Suprapubic skin (tissue), 4 donors: ENCODE measurements around the gene ENOPH1. TPM values are rescaled to one million over a fixed set of nuclear protein-coding genes. Genes with fewer than 3 reads are reported as not detected.

Experiments used
- DNase-seq, 2 donors: peaks; one replicate each; pipeline ENCODE4 v3.0.0-alpha.2; 2019; ENCODE audit warnings: low spot score in 2 of 2
- H3K27ac ChIP-seq: fragments of 200-600 bp; sonication (generic); one replicate; pipeline ENCODE4 v1.5.1; 2019
- H3K27me3 ChIP-seq: fragments of 200-600 bp; sonication (generic); one replicate; pipeline ENCODE4 v1.5.1; 2019
- H3K36me3 ChIP-seq: fragments of 200-600 bp; sonication (generic); one replicate; pipeline ENCODE4 v1.5.1; 2019
- H3K4me1 ChIP-seq: fragments of 200-600 bp; sonication (generic); one replicate; pipeline ENCODE4 v1.5.1; 2019
- H3K4me3 ChIP-seq: fragments of 200-600 bp; sonication (generic); one replicate; pipeline ENCODE4 v1.5.1; 2019; ENCODE audit warnings: mild to moderate bottlenecking
- H3K9me3 ChIP-seq: fragments of 200-600 bp; sonication (generic); one replicate; pipeline ENCODE4 v1.5.1; 2019
- EP300 ChIP-seq: sonication (generic); formaldehyde crosslinking; IDR thresholded peaks from one replicate; pipeline ENCODE4 v1.6.1; 2017; ENCODE audit warnings: antibody characterized with exemption
- POLR2A ChIP-seq, 2 donors: fragments of 450-650 bp; IDR thresholded peaks; one replicate each; pipeline ENCODE4 v1.6.1; 2017; ENCODE audit warnings: antibody characterized with exemption in 2 of 2, mild to moderate bottlenecking in 2 of 2, moderate library complexity in 2 of 2
- POLR2AphosphoS5 ChIP-seq, 3 donors: sonication (generic); formaldehyde crosslinking; IDR thresholded peaks; one replicate each; pipeline ENCODE4 v1.6.1; 2017; ENCODE audit warnings: antibody characterized with exemption in 3 of 3
- WGBS: methylation state at CpG from one replicate; pipeline ENCODE4 v1.1.5; 2018; 5-methylcytosine and 5-hydroxymethylcytosine counted together
- total RNA-seq, 4 donors: library from RNA; depleted of rRNA; stranded (reverse); fragments of >200 nt; gene quantifications; one replicate each; pipeline ENCODE4 v1.1.0, GENCODE V29; 2016
- TF ChIP-seq, protein P1 (sequence below), 2 donors: fragments of 200-600 bp in 1 of 2; fragments of 450-650 bp in 1 of 2; sonication (generic) in 1 of 2; IDR thresholded peaks; one replicate each; pipeline ENCODE4 v1.5.1; 2016 to 2019; ENCODE audit warnings: antibody characterized with exemption in 2 of 2, mild to moderate bottlenecking in 1 of 2, moderate library complexity in 1 of 2

ENOPH1 gene
- total RNA-seq, 4 donors from 2014 or later = 31.2 to 36.1 (median 31.8) TPM

DNA sequence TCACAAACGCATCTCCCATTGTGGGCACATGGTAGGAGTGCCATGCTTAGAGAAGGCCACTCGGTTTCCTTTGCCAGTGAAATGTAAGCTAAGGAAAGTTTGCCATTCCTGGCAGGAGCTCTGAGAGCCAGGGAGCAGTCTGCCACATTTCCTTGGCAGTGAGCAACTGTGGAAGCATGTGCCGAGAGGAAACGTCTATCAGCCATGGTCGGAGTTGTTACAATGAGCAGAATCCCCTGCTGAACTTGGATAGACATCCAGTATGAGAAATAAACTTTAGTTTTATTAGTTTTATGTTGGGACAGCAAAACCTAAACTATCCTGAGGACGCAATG lies 51.1 kb downstream of the ENOPH1 start:
- DNase-seq = no peak
- no peak for TF ChIP-seq POLR2AphosphoS5 (IDR thresholded peaks at IDR 0.05)
- TF ChIP-seq, protein P1, sequence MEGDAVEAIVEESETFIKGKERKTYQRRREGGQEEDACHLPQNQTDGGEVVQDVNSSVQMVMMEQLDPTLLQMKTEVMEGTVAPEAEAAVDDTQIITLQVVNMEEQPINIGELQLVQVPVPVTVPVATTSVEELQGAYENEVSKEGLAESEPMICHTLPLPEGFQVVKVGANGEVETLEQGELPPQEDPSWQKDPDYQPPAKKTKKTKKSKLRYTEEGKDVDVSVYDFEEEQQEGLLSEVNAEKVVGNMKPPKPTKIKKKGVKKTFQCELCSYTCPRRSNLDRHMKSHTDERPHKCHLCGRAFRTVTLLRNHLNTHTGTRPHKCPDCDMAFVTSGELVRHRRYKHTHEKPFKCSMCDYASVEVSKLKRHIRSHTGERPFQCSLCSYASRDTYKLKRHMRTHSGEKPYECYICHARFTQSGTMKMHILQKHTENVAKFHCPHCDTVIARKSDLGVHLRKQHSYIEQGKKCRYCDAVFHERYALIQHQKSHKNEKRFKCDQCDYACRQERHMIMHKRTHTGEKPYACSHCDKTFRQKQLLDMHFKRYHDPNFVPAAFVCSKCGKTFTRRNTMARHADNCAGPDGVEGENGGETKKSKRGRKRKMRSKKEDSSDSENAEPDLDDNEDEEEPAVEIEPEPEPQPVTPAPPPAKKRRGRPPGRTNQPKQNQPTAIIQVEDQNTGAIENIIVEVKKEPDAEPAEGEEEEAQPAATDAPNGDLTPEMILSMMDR (IDR thresholded peaks at IDR 0.05) = no peak
- H3K27ac ChIP-seq = no peak overlapping the region
- 75% methylated on average over 6 of the region's 6 CpGs for WGBS
- no peaks in the 10 kb centered on the region for H3K27me3 ChIP-seq
- H3K36me3 ChIP-seq = no peaks in the 10 kb centered on the region
- H3K4me3 ChIP-seq = no peak overlapping the region
- H3K4me1 ChIP-seq = no peaks in the 10 kb centered on the region
- H3K9me3 ChIP-seq = no peaks in the 10 kb centered on the region

DNA sequence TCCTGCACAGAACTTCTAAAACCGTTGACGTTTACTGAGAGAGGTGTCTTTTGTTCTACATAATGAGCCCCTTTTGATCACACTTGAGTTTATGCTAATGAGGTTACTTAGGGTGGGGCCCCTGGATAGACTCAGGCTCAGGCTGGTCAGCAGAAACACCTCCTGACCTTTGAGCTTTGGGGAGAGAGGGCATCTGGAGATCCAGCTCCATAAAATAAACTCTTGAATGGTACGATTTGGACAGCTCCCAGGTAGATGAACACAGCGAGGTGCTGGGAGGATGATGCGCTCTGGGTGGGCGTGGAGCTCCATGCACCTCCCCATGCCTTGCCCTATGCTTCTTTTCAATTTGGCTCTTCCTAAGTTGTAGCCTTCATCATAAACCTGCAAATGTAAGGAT lies 52.0 kb downstream of the ENOPH1 start:
- Histone ChIP-seq H3K4me1 (no peaks in the 10 kb centered on the region), H3K9me3 (no peaks in the 10 kb centered on the region), H3K27ac (no peak overlapping the region), H3K36me3 (no peaks in the 10 kb centered on the region), H3K4me3 (no peak overlapping the region), H3K27me3 (no peaks in the 10 kb centered on the region)
- no peak for TF ChIP-seq EP300
- TF ChIP-seq POLR2AphosphoS5 (IDR thresholded peaks at IDR 0.05) = no peak
- TF ChIP-seq, protein P1 (IDR thresholded peaks at IDR 0.05) = no peak
- TF ChIP-seq POLR2A (IDR thresholded peaks at IDR 0.05) = no peak
- DNase-seq = no peak
- WGBS = 81% methylated on average over 6 of the region's 6 CpGs

DNA sequence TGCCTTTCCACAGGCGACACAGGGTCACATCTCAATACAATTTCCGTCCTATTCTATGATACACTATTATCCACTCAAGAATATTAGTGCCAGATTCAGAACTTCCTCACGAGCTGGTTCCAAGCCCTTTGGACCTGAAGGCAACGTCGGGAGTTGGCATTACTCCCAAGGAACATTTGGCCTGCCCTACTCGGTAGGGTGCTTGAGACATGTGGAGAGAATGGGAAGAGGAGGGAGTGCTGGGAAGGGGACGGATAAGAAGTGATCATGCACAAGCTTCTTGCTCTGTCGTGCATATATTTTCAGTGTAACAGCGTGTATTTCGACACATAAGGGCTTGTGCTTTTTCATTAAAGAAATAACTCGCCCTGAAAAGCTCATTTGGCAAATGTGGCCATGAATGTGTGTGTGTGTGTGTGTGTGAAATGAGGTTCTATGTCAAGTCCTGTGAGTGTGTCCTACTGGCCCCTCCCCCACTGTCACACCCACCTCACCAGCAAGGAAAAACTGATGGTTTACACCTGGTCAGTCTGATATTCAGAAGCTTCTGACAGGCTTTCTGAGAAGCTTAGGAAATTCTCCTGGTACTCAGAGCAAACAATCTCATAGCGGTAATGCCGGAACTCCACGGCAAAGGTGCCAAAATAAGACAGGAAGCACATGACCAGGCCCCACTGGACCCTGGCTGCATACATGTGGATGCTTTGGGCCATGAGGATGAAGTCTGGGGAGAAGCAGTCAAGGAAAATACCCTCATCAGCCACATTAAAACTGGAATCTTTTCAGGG lies 54.8 kb downstream of the ENOPH1 start:
- TF ChIP-seq POLR2AphosphoS5 (IDR thresholded peaks at IDR 0.05) (no peak), POLR2A (IDR thresholded peaks at IDR 0.05) (no peak), EP300 (no peak)
- TF ChIP-seq, protein P1 (IDR thresholded peaks at IDR 0.05) = no peak
- Histone ChIP-seq H3K4me1 (no peaks in the 10 kb centered on the region), H3K4me3 (no peak overlapping the region), H3K27ac (no peak overlapping the region), H3K27me3 (no peaks in the 10 kb centered on the region), H3K36me3 (no peaks in the 10 kb centered on the region), H3K9me3 (no peaks in the 10 kb centered on the region)
- WGBS = 64% methylated on average over 14 of the region's 14 CpGs
- no peak for DNase-seq

DNA sequence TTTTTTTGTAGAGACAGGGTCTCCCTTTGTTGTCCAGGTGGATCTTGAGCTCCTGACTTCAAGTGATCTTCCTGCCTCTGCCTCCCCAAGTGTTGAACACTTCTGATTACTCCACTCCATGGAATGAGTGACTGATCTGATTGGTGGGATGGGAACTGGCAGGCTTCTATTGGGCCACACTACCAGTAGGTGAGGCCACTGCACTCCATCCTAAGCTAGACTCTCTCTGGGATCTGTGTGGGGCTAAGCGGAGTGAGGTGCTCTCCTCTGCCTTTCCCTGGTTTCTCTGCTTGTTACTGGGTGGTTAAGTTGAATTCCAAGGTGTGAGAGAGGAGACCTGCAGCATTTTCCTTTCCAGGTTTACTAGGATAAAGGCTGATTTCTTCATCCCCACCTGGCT lies 58.7 kb downstream of the ENOPH1 start:
- H3K9me3 ChIP-seq = no peaks in the 10 kb centered on the region
- H3K27ac ChIP-seq = no peak overlapping the region
- no peaks in the 10 kb centered on the region for H3K4me1 ChIP-seq
- DNase-seq = no peak
- 91% methylated on average over 1 of the region's 1 CpG for WGBS
- no peaks in the 10 kb centered on the region for H3K36me3 ChIP-seq
- H3K27me3 ChIP-seq = no peaks in the 10 kb centered on the region
- no peak for TF ChIP-seq POLR2AphosphoS5 (IDR thresholded peaks at IDR 0.05)
- TF ChIP-seq, protein P1 (IDR thresholded peaks at IDR 0.05) = no peak
- no peak for TF ChIP-seq POLR2A (IDR thresholded peaks at IDR 0.05)
- TF ChIP-seq EP300 = no peak
- no peak overlapping the region for H3K4me3 ChIP-seq

DNA sequence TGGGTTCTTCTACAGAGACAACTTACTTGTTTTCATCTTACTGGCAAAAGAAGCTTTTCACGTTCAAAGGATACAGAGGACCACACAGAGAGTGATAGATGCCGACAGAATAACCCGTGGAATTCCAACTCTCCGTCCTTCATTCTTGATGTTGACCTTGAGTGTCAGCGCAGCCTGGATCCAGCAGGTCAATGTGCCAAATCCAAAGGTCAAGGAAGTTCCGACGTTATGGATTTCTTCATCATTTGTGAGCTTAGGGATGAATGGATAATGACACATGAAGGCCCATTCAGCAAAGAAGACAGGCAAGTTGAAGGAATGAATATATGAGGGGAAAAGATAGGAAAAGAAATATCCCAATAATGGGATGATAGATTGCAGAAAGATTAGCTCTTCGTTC lies 59.6 kb downstream of the ENOPH1 start:
- TF ChIP-seq EP300 (no peak), POLR2AphosphoS5 (IDR thresholded peaks at IDR 0.05) (no peak), POLR2A (IDR thresholded peaks at IDR 0.05) (no peak)
- H3K4me1 ChIP-seq = no peaks in the 10 kb centered on the region
- H3K9me3 ChIP-seq = no peaks in the 10 kb centered on the region
- H3K27ac ChIP-seq = no peak overlapping the region
- no peak for DNase-seq
- H3K27me3 ChIP-seq = no peaks in the 10 kb centered on the region
- H3K36me3 ChIP-seq = no peaks in the 10 kb centered on the region
- H3K4me3 ChIP-seq = no peak overlapping the region
- 70% methylated on average over 8 of the region's 8 CpGs for WGBS
